Left ventricle myocardium inferior (tissue), 1 donor: ENCODE measurements around the gene OTOGL. TPM values are rescaled to one million over a fixed set of nuclear protein-coding genes. Genes with fewer than 3 reads are reported as not detected.
"Not testable (repeated sequence)": the region's sequence is repeated elsewhere in the genome, so short reads cannot be mapped to it uniquely, and the experiment has no call there.

ENCODE experiments used
- DNase-seq: peaks from one replicate; pipeline ENCODE4 v3.0.0-alpha.2; 2020
- H3K27ac ChIP-seq: fragments of 200-600 bp; replicated peaks from 2 replicates; pipeline ENCODE4 v1.8.0; 2021
- H3K27me3 ChIP-seq: fragments of 200-600 bp; 2 replicates; pipeline ENCODE4 v1.8.0; 2021; ENCODE audit warnings: low read depth
- H3K36me3 ChIP-seq: fragments of 200-600 bp; 2 replicates; pipeline ENCODE4 v1.8.0; 2021
- H3K4me1 ChIP-seq: fragments of 200-600 bp; 2 replicates; pipeline ENCODE4 v1.8.0; 2021
- H3K4me3 ChIP-seq: fragments of 200-600 bp; 2 replicates; pipeline ENCODE4 v1.8.0; 2021; ENCODE audit warnings: mild to moderate bottlenecking, moderate library complexity
- H3K9me3 ChIP-seq: fragments of 200-600 bp; replicated peaks from 2 replicates; pipeline ENCODE4 v1.8.0; 2021
- CTCF ChIP-seq: fragments of 200-600 bp; IDR thresholded peaks from 2 replicates; pipeline ENCODE4 v1.8.0; 2021; ENCODE audit warnings: antibody characterized with exemption, mild to moderate bottlenecking, borderline replicate concordance
- intact Hi-C: fragments of 100-400 bp; cut with micrococcal nuclease; formaldehyde crosslinking; loops from one replicate; pipeline ENCODE4 v1.11.0; 2022
- total RNA-seq: library from RNA; stranded (reverse); fragmentation: NEBNext Ultra II Directional; extraction: Animal tissue kit (Norgen Biotek cat#: 25700); gene quantifications from one replicate; pipeline ENCODE4 v1.2.1, GENCODE V29; 2021
- donor health status: DM: no; HTN: yes; CAD: no; lungs with severe emphysema.

OTOGL gene
- total RNA-seq, 1 donor from 2014 or later, result 0.27 TPM

- H3K4me1 ChIP-seq, result no peaks in the 10 kb centered on the region
- no peaks in the 10 kb centered on the region for H3K36me3 ChIP-seq
- no peak for TF ChIP-seq CTCF
- H3K9me3 ChIP-seq, result no peaks in the 10 kb centered on the region
- DNase-seq, result no peak
- intact Hi-C loops, result no loop called here
- H3K4me3 ChIP-seq, result no peak overlapping the region
- no peaks in the 10 kb centered on the region for H3K27me3 ChIP-seq
- no peak overlapping the region for H3K27ac ChIP-seq
Observed at GRCh38 chr12:80212938-80213645, 113.8 kb downstream of the OTOGL start.

- no peaks in the 10 kb centered on the region for H3K27me3 ChIP-seq
- no peaks in the 10 kb centered on the region for H3K4me1 ChIP-seq
- H3K36me3 ChIP-seq, result no peaks in the 10 kb centered on the region
- H3K9me3 ChIP-seq, result no peaks in the 10 kb centered on the region
- no peak overlapping the region for H3K27ac ChIP-seq
- no peak overlapping the region for H3K4me3 ChIP-seq
- no peak for DNase-seq
- TF ChIP-seq CTCF, result no peak
- intact Hi-C loops, result no loop called here
Observed at GRCh38 chr12:80213871-80214270, 114.5 kb downstream of the OTOGL start.

GRCh38 chr12:80217011-80217535 lies 117.7 kb downstream of the OTOGL start:
- H3K27me3 ChIP-seq, result no peaks in the 10 kb centered on the region
- no peaks in the 10 kb centered on the region for H3K36me3 ChIP-seq
- no peaks in the 10 kb centered on the region for H3K9me3 ChIP-seq
- no peak for TF ChIP-seq CTCF
- H3K4me1 ChIP-seq, result no peaks in the 10 kb centered on the region
- H3K4me3 ChIP-seq, result no peak overlapping the region
- H3K27ac ChIP-seq, result no peak overlapping the region
- intact Hi-C loops, result no loop called here
- no peak for DNase-seq

GRCh38 chr12:80218925-80219324 lies 119.6 kb downstream of the OTOGL start:
- H3K9me3 ChIP-seq, intact Hi-C loops, H3K36me3 ChIP-seq, H3K4me1 ChIP-seq, H3K4me3 ChIP-seq, DNase-seq, H3K27me3 ChIP-seq: not testable (repeated sequence)
- H3K27ac ChIP-seq, result peak overlapping the region; percentile 57

DNA sequence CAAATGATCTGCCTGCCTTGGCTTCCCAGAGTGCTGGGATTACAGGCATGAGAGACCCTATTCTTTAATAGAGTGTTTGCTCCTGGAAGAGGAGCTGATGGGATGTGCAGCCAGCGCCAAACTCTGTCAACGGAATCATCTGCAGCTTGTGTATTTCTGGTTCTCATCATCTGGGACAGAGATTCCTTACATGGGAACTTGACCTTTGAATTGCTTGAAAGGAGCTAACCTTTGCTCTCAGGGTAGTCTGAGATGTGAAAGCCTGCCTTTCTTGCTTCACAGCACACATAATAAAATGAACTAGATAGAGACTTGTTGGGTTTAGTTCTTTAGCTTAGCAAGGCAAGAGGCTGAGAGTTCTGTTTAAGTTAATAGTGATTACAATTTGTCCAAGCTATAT lies 120.0 kb downstream of the OTOGL start:
- TF ChIP-seq CTCF, result no peak
- Histone ChIP-seq H3K9me3 (peaks cover 7% of the 10 kb centered on the region), H3K27ac (peak overlapping the region; percentile 57), H3K27me3 (no peaks in the 10 kb centered on the region), H3K36me3 (no peaks in the 10 kb centered on the region), H3K4me3 (no peak overlapping the region), H3K4me1 (no peaks in the 10 kb centered on the region)
- DNase-seq, result peak; percentile 15
- intact Hi-C loops, result no loop called here

GRCh38 chr12:80222261-80222660 lies 122.9 kb downstream of the OTOGL start:
- H3K9me3 ChIP-seq, result peaks cover 7% of the 10 kb centered on the region
- H3K4me1 ChIP-seq, result no peaks in the 10 kb centered on the region
- peak overlapping the region; percentile 21 for H3K27ac ChIP-seq
- no peak for TF ChIP-seq CTCF
- intact Hi-C loops, result no loop called here
- no peak overlapping the region for H3K4me3 ChIP-seq
- DNase-seq, result no peak
- H3K36me3 ChIP-seq, result no peaks in the 10 kb centered on the region
- no peaks in the 10 kb centered on the region for H3K27me3 ChIP-seq
